Cardiac fibroblast (primary cell): Measurements from ENCODE around the gene PLCG2.

Experiments used
- DNase-seq, 2 donors: peaks; one replicate each; pipeline versions ENCODE4 v3.0.0 to v3.0.0-alpha.2; 2010; ENCODE audit warnings: low read depth in 2 of 2
- H3K4me3 ChIP-seq, 2 donors: replicated peaks in 1 of 2; 1 replicate in 1 of 2; 2 replicates in 1 of 2; pipeline ENCODE4 v1.5.1; 2011; ENCODE audit warnings: low read depth in 2 of 2, low read length in 2 of 2, mild to moderate bottlenecking in 2 of 2, moderate library complexity in 1 of 2
- TF ChIP-seq, protein P1 (sequence below): IDR thresholded peaks from one replicate; pipeline ENCODE4 v1.5.1; 2011; ENCODE audit warnings: low read depth, mild to moderate bottlenecking, low read length, inconsistent platforms

The PLCG2 gene

DNA sequence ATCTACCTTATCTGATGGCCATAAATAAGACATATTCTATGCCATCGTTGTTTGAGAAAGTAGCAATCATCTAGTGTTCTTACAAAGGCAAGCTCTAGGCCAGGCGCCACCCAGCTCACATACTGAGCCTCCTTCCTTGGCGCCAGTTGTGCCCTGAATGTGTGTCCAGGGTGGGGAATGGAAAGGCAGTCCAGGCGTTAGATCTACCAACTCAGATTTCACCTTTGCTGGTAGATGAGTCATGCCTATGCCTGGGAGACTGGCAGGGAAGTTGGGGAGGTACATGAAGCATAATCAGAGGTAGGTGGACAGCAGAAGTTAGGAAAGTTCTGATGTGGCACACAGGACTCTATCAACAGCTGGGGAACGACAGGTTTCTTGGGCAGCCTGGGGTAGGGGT, 208.6 kb downstream of the PLCG2 start:
- no peak overlapping the region for H3K4me3 ChIP-seq
- DNase-seq, result no peak
- TF ChIP-seq, protein P1, sequence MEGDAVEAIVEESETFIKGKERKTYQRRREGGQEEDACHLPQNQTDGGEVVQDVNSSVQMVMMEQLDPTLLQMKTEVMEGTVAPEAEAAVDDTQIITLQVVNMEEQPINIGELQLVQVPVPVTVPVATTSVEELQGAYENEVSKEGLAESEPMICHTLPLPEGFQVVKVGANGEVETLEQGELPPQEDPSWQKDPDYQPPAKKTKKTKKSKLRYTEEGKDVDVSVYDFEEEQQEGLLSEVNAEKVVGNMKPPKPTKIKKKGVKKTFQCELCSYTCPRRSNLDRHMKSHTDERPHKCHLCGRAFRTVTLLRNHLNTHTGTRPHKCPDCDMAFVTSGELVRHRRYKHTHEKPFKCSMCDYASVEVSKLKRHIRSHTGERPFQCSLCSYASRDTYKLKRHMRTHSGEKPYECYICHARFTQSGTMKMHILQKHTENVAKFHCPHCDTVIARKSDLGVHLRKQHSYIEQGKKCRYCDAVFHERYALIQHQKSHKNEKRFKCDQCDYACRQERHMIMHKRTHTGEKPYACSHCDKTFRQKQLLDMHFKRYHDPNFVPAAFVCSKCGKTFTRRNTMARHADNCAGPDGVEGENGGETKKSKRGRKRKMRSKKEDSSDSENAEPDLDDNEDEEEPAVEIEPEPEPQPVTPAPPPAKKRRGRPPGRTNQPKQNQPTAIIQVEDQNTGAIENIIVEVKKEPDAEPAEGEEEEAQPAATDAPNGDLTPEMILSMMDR, result no peak

DNA sequence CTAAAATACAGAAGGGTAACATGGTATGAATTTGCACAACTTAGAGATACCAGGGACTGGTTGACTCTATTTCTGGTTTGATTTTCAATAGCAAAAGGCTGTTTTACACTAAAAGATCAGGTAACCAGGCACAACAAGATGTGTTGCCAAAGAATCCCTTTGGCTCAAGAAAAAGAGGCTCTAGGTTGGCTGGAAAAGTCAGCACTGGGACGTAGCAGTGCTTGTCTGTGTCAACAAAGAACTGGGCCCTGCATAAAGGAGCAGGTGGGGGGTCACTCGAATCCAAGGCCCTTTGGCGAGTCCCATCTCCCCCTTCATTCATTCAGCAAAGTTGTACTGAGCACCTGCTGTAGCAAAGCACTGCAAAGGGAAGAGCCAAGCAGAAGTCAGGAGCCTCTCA, 213.8 kb downstream of the PLCG2 start:
- no peak for DNase-seq
- no peak overlapping the region for H3K4me3 ChIP-seq
- TF ChIP-seq, protein P1, result no peak

DNA sequence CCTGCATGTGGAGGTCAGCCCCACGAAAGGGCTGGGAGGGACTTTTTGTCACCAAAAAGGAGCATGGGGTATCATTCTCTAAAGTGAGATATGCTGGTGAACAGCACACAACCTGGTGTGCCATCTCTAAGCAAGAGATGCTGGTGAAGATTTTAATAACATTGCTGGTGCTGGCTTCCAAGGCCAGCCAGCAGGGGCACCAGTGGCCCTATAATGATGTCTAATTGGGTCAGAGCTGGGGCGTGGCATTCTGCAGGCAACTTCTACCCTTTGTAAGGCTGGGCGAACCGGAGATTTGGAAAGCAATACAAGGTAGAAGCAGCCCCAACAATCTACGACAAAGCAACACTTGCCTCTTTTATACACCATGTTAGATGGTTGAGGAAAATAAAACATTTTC, 215.4 kb downstream of the PLCG2 start:
- TF ChIP-seq, protein P1, result peak; percentile 17
- H3K4me3 ChIP-seq, result no peak overlapping the region
- DNase-seq, result no peak

DNA sequence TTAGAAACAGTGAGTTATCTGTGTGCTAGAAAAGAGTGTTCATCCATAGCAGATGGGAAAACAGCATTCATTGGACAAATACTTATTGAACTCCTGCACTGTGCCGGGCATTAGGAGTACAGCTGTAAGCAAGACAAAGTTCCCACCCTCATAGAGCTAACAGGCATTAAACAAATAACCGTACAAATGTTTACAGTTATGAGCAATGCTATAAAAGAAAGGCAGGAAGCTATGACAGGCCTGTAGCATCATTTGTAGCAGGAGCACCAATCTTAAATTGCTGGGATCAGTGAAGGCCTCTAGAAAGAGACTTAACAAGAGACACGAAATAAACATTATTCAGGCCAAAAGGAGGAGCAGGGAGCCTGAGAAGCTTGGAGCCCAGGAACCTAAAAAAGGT, 216.6 kb downstream of the PLCG2 start:
- peak in 1 of 2 donors; percentile 62 for DNase-seq
- TF ChIP-seq, protein P1, result no peak
- no peak overlapping the region for H3K4me3 ChIP-seq

DNA sequence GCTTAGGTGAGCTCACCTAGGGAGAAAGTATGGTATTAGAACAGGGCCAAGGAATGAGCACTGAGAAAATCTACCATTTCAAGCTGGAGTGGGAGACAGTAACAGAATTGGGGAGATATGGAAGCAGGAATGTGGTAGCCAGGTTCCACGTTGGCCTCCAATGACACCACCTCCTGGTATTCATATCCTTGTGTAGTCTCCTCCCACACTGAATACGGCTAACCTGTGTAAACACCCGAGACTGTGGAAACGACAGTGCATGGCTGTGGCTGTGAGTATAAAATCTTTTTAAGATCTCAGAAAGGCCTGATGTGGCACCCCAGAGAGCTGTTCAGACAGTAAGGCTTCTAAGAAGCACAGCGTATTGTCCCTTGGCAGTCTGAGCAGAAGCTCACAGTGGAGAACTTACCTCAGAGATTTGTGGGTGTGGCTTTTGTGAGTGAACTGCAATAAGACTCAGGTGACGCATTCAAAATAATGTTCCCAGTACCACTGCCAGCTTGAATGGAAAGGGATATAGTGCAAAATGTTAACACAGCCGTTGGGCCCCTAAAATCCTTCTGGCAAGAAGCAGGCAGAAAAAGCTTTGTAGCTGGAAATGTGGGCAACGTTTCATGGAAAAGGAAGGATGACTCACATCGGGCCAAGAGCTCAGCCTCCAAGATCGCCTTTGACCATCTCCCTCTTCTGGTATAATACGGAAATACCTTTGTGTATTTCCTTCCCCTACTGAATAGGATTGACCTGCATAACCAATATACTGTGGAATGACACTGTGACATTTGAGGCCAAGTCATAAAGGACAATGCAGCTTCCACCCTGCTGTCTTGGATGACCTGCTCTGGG, 217.8 kb downstream of the PLCG2 start:
- TF ChIP-seq, protein P1, result peak; percentile 50
- DNase-seq, result peak; percentile 26 to 77
- H3K4me3 ChIP-seq, result no peak overlapping the region

DNA sequence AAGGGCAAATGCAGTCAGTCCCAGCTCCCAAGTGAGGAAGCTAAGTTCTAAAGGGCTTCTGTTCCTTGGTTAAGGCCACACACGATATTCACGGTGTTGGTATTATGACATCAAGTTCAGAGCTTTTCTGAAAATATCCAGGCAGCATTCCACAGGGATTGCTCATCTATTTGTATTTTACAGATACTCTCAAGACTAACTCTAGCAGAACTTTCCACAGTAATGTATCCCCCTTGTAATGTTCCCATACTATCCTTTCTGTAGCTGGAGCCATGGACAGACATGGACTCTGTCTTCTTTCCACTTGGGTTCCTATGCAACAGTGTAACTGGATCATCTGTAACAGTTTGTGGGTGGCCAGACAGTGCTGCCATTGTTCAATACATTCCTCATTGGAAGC, 218.6 kb downstream of the PLCG2 start:
- peak; percentile 54 to 92 for DNase-seq
- TF ChIP-seq, protein P1, result no peak
- no peak overlapping the region for H3K4me3 ChIP-seq
